ENCODE measurements around the gene APOBEC3A.

GRCh38 chr22:38970551-38970950 lies 13.1 kb downstream of the APOBEC3A start:
- TF ChIP-seq POLR2A (IDR thresholded peaks at IDR 0.05) (no peak), CTCF (IDR thresholded peaks at IDR 0.05) (no peak), POLR2AphosphoS5 (IDR thresholded peaks at IDR 0.05; ENCODE audit: insufficient read depth in 1 of 2, low read depth in 1 of 2) (no peak)

All from vagina (tissue), 2 donors.